Measurements from ENCODE around the gene FAM151B.

The FAM151B gene

DNA sequence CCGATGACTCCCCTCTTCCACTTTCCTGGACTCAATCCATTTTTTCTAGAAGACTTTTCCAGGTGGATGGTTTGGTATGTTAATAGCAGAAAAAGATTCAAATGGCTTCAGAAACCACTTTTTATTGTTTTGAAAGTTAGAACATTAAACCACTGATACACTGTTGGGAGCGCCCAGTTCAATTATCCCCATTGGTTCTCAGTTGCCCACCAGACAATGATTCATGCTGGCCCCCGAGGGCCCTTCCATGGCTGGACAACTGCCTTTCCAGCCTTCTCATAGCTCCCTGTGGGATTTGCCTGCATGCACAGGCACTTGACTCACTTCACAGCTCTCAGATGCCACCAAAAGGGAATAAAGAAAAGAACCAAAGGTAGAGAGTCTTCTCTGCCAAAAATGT is 103.5 kb downstream of the FAM151B start:
- DNase-seq = no peak

DNA sequence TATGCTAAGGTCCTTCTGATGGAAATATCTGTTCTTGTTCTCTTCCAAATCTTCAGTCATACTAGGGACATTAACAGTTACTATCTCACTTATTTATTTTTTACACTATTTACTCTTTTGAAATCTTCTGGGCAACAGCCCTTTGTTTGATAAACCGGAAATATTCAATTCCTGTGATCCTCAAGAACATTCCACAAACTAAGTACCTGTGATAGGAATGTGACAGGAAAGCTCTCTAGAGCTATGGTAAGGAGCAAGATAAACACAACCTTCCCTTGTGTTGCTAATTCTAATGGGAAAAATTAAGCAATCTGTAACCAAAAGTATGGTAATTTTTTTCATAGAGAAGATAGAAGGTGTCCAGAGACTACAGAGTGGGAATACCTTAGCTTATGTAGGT is 104.2 kb downstream of the FAM151B start:
- no peak for DNase-seq
